Measurements from ENCODE around the gene ABR. TPM values are rescaled to one million over a fixed set of nuclear protein-coding genes. Genes with fewer than 3 reads are reported as not detected.
"Not testable (repeated sequence)": the region's sequence is repeated elsewhere in the genome, so short reads cannot be mapped to it uniquely, and the experiment has no call there.

The ABR gene
- polyA plus RNA-seq, 3 donors: 49.5 to 55.2 (median 52.0) TPM

DNA sequence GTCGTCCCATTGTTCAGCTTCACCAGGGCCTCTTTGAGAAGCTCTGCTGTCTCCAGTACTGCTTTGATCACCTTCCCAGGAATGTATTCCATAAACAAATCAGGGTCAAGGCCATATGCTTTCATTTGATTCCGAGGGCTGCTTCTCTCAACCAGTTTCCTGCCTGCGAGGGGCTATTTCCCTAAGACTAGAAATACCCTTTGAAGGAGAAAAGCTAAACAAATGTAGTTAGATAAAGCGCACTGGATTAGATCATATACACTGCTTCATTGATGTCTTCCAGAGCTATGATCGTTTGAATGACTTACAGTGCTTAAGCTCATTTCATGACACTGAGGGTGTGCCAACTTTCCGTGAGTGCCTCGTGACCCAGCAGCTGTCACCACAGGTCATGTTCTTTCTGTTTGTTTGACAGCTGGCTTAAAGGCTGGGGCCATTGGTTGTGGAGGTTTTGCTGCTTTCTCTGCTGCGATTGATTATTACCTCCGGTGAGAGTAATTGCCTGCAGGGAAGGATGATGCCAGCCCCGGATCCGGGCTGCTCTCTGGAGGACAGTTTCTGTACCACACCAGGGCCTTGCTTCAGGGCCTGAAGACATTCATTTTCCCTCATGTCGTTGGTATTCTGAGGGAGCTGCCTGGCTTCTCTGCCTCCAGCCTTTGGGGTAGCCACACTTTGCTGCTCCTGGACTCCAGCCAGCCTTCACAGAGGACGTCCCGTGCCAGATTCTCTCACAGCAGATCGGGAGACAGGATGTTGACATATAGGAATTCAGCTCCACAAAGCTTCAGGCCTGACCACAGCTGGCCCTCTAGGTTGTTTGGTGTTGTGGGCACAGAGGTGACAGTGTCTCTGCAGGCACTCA lies 179.0 kb downstream of the ABR start:
- DNase-seq (ENCODE audit: low read depth in 3 of 3, low spot score in 2 of 3): no peak

DNA sequence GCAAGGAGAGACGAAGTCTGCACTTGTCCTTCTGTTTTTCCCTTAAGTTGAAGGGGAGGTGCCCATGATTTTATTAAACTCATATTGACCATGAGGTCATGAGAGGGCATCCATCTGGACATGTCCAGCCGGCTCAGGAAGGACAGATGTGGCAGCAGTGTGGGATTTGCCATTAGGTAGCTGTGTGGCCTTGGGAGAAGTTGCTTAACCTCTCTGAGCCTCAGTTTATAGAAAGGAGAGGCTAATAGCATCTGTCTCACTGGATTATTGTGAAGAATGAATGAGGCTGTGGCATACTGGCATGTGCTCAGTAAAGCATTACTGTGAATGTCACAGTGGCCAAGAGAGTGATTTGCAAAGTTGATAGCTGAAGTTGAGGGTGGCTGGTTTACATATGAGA lies 181.7 kb downstream of the ABR start:
- no peak for DNase-seq (ENCODE audit: low read depth in 3 of 3, low spot score in 2 of 3)

DNA sequence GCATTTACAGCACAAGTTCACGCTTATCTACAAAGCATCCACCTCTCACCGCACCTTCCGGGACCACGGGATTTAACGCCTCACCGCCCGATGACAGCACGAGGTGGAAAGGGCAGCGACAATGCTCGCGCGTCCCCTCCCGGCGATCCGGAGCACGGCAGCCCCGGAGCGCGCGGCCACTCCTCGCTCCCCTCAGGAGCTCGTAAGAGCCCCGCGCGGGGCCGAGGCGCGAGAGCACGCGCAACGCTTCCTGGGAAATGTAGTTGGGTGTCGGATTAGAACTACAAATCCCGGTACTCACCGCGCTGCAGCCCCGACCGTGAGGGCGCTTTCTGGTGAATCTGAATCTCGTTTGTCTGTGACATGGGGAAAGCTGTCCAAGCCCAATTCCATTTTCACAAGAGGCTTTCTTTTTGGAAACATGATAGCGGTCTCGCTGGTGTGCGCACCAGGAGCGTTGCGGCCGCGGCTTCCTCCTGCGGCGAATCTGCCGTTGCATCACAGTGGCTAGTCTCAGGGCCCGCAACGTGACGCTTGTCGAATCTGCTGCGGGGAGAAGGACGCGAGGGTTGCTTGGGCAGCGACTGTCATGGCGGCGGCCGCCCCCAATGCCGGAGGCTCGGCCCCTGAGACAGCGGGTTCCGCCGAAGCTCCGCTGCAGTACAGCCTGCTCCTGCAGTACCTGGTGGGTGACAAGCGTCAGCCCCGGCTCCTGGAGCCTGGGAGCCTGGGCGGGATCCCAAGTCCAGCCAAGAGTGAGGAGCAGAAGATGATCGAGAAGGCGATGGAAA lies 183.0 kb downstream of the ABR start, which contains the start of gene TIMM22:
TSS of gene TIMM22 (plus strand) at position 576 of the 791 bp plus-strand sequence. CDS start at position 590, 14 bp downstream.
- peak; percentile 94 to 99 (median 97) for DNase-seq (ENCODE audit: low read depth in 3 of 3, low spot score in 2 of 3)

DNA sequence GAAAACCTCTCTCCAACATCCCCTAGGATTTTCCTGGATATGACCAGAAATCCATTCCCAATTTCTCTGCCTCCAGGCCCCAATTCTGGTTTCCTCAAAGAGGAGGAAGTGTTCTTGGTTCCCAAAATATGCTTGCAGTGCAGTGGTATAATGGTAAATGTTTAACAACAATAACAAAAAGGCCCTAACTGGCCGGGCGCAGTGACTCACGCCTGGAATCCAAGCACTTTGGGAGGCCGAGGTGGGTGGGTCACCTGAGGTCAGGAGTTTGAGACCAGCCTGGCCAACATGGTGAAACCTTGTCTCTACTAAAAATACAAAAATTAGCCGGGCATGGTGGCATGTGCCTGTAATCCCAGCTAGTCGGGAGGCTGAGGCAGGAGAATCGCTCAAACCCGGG lies 184.5 kb downstream of the ABR start:
- DNase-seq (ENCODE audit: low read depth in 3 of 3, low spot score in 2 of 3): not testable (repeated sequence)

DNA sequence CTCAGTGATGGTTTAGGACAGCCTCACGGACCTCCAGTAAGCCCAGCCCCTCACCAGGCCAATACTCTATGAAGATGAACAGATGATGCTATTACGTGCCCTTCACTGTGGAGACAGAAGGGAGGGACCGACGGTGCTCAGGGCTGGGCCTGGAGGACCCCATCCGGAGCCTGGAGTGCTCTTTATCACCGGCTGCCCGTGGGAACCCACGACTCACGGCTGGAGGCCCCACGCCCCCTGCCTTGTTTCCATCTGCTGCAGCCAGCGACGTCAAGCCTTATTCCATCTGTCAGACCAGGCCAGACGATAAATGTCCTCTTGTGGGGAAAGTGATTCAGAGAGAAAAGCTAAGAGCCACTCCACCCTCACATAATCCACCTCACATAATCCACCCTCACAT lies 186.8 kb downstream of the ABR start:
- DNase-seq (ENCODE audit: low read depth in 3 of 3, low spot score in 2 of 3): no peak

DNA sequence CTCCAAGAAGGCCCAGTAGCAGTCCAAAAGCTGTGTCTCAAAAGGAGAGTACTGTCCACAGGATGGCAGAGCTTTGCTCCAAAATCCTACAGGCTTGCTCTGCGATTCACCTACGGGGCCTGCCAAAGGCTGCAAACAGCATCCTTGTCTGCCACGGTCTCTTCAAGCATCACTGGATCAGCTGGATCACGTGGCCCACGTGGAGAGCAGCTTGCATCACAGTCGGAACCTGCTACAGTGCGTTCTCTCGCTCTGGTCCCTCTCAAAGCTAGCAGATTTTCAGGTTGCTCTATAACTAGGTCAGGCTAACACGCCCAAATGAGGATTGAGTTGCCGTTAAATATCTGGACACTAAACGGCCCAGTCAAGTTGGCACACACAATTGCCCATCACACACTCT lies 191.2 kb downstream of the ABR start:
- no peak for DNase-seq (ENCODE audit: low read depth in 3 of 3, low spot score in 2 of 3)

DNA sequence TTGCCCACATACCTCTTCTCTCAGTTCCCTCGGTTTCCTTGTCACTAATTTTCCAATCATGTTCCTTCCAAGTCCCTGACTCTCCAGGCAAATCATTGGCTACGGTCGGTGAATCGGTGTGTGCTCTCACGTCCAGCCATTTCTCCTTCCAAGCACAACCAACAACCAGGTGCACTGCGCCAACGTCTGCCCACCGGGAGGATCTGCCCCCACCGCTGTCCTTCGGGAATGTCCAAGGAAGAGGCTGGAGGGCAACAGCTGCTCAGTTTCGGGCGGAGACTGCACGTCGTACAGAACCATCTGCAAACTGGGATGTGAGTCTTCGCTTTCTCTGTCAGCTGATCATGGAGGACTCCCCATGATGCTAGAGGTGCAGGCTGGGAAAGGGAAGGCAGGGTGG lies 191.8 kb downstream of the ABR start:
- no peak for DNase-seq (ENCODE audit: low read depth in 3 of 3, low spot score in 2 of 3)

DNA sequence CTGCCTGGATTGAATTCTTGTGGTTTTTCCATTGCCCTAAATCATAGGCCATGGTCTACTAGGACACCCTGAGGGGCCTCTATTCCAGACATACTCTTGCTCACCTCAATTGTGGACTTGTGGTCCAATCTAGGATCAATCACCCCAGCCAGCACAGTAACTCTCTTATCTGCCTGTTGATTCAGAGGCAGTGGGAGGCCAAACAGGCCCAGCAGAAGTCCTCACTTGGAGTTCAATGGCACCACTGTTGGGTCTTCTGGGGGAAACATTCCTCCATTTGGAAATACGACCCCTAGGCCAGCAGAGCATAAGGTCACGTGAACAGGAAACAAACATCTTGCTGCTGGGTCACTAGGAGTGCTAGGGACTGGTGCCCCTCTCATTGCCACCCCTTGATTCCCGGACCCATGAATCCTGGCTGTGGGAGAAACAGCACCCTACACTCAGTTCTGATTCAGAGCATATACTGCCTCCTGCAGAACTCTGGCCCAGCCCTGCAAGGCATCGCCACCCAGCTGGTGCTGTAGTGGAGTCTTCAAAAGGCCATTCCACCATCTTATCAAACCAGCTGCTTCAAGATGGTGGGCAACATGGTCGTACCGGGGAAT lies 193.4 kb downstream of the ABR start:
- DNase-seq (ENCODE audit: low read depth in 3 of 3, low spot score in 2 of 3): no peak

DNA sequence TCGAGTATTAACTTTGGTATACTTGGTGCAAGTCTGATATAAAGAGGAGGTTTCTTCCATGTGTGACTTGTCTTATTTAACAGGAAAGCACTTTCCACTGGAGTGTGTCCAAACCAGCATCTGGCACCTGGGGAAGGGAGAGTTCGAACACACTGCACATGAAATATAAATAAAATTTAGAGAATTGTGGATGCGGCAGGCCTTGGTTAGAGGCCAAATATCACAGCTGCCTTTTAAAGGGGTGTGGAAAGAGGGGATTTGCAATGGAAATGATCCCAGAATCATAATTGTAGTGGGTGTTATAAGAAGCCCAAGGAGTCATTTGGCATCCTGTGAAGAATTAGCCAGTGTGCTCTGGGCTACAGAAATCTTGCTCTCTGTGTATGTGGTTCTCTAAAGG lies 195.9 kb downstream of the ABR start:
- no peak for DNase-seq (ENCODE audit: low read depth in 3 of 3, low spot score in 2 of 3)

DNA sequence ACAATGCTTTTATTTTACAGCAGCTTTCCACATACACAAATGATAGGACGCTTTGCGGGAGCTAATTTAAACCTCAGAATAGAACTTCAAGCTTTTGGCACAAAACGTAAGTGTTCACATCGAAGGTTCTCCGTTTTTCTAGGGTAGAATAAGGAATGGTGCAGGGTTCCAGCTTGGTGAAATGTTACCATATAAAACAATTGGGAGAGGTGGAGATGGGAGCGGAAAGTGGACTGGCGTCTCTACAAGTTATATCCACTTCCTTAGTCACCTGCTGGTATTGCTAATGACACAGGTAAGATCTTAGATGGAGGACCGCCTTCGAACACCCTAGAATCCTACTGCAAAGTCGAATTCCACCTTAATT lies 198.5 kb downstream of the ABR start:
- DNase-seq (ENCODE audit: low read depth in 3 of 3, low spot score in 2 of 3): no peak

DNA sequence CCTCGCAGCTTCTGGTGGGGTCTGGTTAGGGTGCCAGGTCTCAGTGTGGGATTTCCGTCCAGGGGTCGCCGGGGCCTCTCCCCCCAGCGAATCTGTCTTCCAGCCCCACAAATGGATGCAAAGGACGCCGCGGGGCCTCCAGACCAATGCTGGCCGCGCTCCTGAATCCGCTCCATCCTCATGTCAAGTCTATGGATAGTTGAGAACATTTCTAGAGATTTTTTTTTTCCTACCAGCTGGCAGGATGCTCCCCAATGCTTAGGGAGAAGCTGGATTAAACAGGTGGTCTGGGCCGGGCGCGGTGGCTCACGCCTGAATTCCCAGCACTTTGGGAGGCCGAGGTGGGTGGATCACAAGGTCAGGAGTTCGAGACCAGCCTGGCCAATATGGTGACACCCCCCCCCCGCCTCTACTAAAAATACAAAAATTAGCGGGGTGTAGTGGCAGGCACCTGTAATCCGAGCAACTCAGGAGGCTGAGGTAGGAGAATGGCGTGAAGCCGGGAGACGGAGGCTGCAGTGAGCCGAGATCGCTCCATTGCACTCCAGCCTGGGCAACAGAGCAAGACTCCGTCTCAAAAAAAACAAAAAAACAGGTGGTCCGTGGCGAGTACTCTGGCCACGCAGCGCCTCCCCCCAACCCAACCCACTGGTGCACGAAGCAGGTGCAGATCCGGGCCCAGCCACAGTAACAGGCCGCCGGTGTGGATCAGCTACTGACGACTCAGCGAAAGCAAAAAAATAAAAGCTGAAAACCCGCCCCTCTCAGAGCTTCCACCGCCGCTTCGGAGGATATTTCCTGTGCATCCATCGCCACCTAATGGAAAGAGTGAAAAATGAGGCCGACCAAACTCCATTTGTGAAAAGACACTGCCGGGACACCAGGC lies 199.1 kb downstream of the ABR start:
- DNase-seq (ENCODE audit: low read depth in 3 of 3, low spot score in 2 of 3): peak in 2 of 3 donors; percentile 79 to 82

DNA sequence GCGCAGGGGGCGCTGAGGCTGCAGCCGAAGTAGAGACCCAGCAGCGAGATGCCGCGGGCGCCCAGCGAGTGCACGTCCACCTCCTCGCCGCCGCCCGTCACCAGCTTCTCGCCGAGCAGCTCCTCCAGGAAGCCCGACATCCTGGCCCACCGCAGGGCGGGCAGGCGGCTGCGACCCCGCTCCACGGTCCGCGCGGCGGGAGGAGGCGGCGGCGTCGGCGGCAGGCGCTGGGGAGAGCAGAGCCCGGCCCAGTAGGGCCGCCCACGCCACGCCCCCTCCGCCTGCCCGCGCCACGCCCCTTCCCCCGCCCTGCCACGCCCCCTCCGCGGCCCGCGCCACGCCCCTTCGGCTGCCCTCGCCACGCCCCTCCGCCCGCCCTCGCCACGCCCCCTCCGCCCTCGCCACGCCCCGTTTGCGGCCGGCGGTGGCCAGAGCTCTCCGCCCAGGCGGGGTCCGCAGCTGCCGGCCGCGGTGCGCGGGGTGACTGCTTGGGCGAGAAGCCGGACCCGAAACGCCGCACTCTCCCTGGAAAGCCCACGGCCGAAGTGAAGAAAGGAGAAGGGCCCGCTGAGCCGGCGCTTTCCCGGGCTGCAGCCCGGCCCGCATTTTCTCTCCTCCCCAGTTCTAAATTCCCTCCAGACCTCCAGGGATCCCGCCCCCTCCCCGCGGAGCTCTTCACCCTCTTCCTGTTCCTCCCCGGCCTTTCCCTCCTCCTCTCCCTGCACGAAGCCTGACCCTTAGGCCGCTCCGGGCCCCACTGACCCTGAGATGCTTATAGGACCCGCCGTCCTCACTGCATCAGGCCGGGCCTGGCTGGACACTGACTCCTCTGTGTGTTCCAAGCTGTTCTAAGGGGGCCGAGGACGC lies 200.0 kb downstream of the ABR start, which contains the start of gene NXN:
TSS of gene NXN (minus strand) at position 238 of the 867 bp plus-strand sequence.
- no peak for DNase-seq (ENCODE audit: low read depth in 3 of 3, low spot score in 2 of 3)

DNA sequence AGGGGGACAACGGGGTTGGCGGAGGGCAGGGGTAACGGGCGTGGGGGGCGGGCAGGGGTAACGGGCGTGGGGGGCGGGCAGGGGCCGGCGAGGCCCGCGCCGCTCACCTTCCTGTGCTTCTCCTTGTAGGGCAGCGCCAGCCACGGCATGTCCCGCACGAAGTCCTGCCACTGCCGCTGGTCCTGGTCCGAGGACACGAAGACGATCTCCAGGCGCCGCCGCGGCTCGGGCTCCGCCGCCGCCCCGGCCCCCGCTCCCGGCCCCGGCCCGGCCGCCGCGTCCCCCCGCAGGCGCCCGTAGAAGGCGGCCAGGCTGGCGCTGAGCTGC lies 200.6 kb downstream of the ABR start:
- no peak for DNase-seq (ENCODE audit: low read depth in 3 of 3, low spot score in 2 of 3)

DNA sequence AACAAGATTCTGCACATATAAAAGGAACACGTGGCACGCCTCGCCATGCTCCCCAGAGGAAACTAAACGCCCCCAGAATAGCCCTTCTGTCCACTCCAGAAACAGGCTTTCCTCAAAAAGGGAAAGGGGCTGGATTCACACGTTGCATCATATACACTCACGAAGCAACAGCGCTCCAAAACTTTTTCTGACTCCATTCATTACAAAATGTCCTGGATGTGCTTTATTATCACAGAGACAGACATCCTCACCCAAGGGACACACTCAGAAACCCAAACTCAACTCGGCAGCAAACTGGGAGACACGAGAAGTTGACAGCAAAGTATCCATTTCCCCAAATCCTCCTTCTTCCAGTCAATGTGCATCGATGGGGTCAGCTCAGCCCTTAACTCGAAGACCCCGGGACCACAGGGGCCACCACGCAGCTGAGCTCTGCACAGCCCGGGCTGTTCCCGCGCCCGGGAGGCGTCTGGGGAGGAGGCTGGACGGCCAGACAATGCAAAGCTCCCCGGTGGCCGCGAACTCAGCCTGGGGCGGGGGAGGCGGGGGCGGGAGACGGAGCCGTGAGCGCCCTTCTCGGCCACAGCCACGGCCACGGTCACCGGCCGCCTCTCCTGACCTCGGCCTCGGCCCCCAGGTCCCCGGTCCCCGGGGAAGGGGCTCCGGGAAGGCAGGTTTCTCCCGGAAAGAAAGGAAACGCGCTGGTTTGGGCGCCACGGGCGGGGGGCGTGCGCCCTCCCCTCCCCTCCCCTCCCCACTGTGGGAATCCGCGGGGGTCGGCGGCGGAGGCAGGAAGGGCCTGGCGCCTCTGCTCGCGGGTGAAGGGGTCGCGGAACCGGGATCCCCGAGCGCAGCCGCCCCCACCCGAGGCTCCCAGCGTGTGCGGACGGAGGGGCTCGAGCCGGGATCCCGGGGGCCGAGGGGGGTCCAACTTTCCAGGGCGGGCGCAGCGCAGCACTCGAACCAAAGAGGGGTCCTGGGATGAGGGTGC lies 201.4 kb downstream of the ABR start:
- no peak for DNase-seq (ENCODE audit: low read depth in 3 of 3, low spot score in 2 of 3)

DNA sequence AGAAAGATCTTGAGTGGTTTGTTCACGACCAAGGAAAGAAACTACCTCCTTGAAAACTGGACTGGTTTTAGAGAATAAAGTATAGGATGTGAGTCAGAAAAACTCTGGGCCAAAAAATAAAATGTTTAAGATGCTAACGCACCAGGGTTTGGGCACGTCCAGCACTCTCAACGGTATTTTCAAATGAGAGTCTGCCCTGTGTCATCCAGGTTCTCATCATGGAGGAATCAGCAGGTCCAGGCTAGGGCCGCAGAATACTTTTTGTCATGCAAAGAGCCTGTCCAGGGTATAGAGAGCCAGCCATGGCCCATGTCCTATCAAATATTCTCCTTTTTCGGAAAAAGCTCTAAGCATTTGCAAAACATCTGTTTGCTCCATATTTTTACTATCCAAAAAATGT lies 202.6 kb downstream of the ABR start:
- no peak for DNase-seq (ENCODE audit: low read depth in 3 of 3, low spot score in 2 of 3)

DNA sequence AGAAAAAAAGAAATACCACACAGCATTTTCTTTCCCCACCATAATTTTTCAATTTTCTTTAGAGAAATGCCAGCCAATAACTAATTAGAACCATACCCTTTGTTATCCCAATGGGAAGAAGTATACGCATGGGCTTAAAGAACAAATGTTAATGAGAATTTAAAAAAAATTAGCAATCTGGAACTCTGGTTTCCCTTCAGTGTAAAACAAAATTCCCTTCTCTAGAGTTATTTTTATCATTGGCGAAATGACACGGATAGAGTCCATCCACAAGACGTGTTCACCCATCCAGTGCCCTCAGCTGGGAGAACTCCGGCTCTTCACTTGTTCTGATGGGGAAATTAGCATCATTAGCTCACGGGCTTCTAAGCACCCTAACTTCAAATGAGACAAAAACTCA lies 203.5 kb downstream of the ABR start:
- DNase-seq (ENCODE audit: low read depth in 3 of 3, low spot score in 2 of 3): no peak

DNA sequence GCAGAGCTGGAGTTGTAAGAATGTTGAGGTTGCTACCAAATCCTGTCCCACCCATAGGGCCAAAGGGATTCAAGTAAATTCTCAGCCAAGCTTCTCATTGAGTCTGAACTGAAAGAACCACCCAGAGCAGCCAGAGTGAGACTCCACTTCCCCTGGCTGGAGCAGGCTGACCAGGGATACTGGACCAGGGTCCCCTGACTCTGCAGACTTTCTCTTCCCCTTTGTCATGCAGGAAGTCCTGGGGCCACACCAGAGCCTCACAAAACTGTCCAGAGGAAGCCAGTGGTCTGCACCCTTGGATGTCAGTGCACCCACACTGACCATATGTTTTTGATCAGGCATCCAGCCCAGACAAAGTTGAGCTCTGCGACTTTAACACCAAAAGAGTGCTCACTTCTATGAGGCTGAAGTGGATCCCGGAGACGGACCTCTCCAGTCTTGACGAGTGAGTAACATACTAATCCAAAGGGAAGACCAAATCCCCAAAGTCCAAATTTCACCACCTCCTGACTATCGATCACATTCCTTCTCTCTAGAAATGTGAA lies 204.3 kb downstream of the ABR start:
- no peak for DNase-seq (ENCODE audit: low read depth in 3 of 3, low spot score in 2 of 3)

DNA sequence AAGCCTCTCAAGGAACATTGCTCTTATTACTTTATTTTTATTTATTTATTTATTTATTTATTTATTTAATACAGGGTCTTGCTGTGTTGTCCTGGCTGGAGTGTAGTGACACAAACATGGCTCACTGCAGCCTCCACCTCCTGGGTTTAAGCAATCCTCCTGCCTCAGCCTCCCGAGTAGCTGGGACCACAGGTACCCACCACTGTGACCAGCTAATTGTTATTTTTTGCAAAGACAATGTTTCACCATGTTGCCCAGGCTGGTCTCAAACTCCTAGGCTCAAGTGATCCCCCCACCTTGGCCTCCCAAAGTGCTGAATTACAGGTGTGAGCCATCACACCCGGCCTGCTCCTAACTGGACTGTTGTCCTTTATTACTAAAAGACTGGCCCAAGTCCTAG lies 205.0 kb downstream of the ABR start:
- not testable (repeated sequence) for DNase-seq (ENCODE audit: low read depth in 3 of 3, low spot score in 2 of 3)

All from right renal cortex interstitium (tissue), 3 donors.